WTC11 (cell line): ENCODE data around the gene STAM. TPM values are rescaled to one million over a fixed set of nuclear protein-coding genes. Genes with fewer than 3 reads are reported as not detected.

Source experiments
- ATAC-seq: fragments of 200-7000 bp; cut with Tn5 transposase; 2 replicates; pipeline ENCODE4 v1.10.0; 2021; ENCODE audit warnings: mild to moderate bottlenecking, moderate library complexity
- CTCF ChIA-PET: fragments of 300-600 bp; sonication (Branson Sonifier 250); formaldehyde crosslinking; loops from one replicate; lab custom pipeline; 2021; ENCODE audit warnings: antibody characterized with exemption; lab: Charles Lee
- POLR2A ChIA-PET: fragments of 350-600 bp; sonication (Branson Sonifier 250); formaldehyde crosslinking; loops from one replicate; lab custom pipeline; 2021; ENCODE audit warnings: antibody characterized with exemption; lab: Charles Lee
- DNase-seq: peaks from one replicate; pipeline ENCODE4 v3.0.0; 2021; ENCODE audit warnings: low spot score
- H3K27ac Mint-ChIP-seq: 2 replicates; pipeline ENCODE4 v1.8.0; 2021; ENCODE audit warnings: mixed read lengths
- H3K27me3 Mint-ChIP-seq: 2 replicates; pipeline ENCODE4 v1.8.0; 2021; ENCODE audit warnings: low read depth, mild to moderate bottlenecking, moderate library complexity, mixed read lengths
- H3K36me3 Mint-ChIP-seq: 2 replicates; pipeline ENCODE4 v1.8.0; 2021; ENCODE audit warnings: mixed read lengths
- H3K4me1 Mint-ChIP-seq: 2 replicates; pipeline ENCODE4 v1.8.0; 2022; ENCODE audit warnings: mixed read lengths
- H3K4me3 Mint-ChIP-seq: 2 replicates; pipeline ENCODE4 v1.8.0; 2021; ENCODE audit warnings: mild to moderate bottlenecking, moderate library complexity, mixed read lengths
- H3K9me3 Mint-ChIP-seq: 2 replicates; pipeline ENCODE4 v1.8.0; 2021; ENCODE audit warnings: mixed read lengths
- ATF3 ChIP-seq: sonication (generic); formaldehyde crosslinking; conservative IDR thresholded peaks from 2 replicates; pipeline ENCODE4 v1.8.1; 2022; ENCODE audit warnings: mild to moderate bottlenecking, missing genetic modification reagents
- CTCF ChIP-seq: fragments of 200-600 bp; IDR thresholded peaks from 2 replicates; pipeline ENCODE4 v1.8.0; 2022; ENCODE audit warnings: antibody characterized with exemption
- ERG ChIP-seq: fragments of 250-450 bp; sonication (Bioruptor Pico); IDR thresholded peaks from 2 replicates; pipeline ENCODE4 v1.8.0; 2021; ENCODE audit warnings: mild to moderate bottlenecking
- FOXK1 ChIP-seq: sonication (generic); formaldehyde crosslinking; IDR thresholded peaks from 2 replicates; pipeline ENCODE4 v1.8.0; 2022; ENCODE audit warnings: mild to moderate bottlenecking, moderate library complexity, missing genetic modification reagents
- GRHL2 ChIP-seq: fragments of 250-450 bp; sonication (Bioruptor Pico); IDR thresholded peaks from 2 replicates; pipeline ENCODE4 v1.8.0; 2022; ENCODE audit warnings: mild to moderate bottlenecking, moderate library complexity; ENCODE audit not compliant: insufficient replicate concordance, severe bottlenecking
- GTF2I ChIP-seq: fragments of 250-450 bp; sonication (Bioruptor Pico); conservative IDR thresholded peaks from 2 replicates; pipeline ENCODE4 v1.4.0; 2021; ENCODE audit warnings: mild to moderate bottlenecking
- HMGA2 ChIP-seq: fragments of 250-450 bp; sonication (Bioruptor Pico); IDR thresholded peaks from 2 replicates; pipeline ENCODE4 v1.4.0; 2021; ENCODE audit warnings: mild to moderate bottlenecking, moderate library complexity
- HMGXB4 ChIP-seq: sonication (generic); formaldehyde crosslinking; IDR thresholded peaks from 2 replicates; pipeline ENCODE4 v1.8.1; 2023; ENCODE audit warnings: mild to moderate bottlenecking, moderate library complexity, missing genetic modification reagents
- KAT7 ChIP-seq: sonication (generic); formaldehyde crosslinking; IDR thresholded peaks from 2 replicates; pipeline ENCODE4 v1.8.1; 2023; ENCODE audit warnings: missing genetic modification reagents, mild to moderate bottlenecking, borderline replicate concordance
- MAX ChIP-seq: sonication (generic); formaldehyde crosslinking; IDR thresholded peaks from 2 replicates; pipeline ENCODE4 v1.8.0; 2022; ENCODE audit warnings: mild to moderate bottlenecking, missing genetic modification reagents
- MYBL2 ChIP-seq: sonication (generic); formaldehyde crosslinking; IDR thresholded peaks from 2 replicates; pipeline ENCODE4 v1.8.1; 2023; ENCODE audit warnings: mild to moderate bottlenecking, moderate library complexity, missing genetic modification reagents
- NR1H2 ChIP-seq: sonication (generic); formaldehyde crosslinking; IDR thresholded peaks from 2 replicates; pipeline ENCODE4 v1.9.0; 2021; ENCODE audit warnings: mild to moderate bottlenecking, moderate library complexity, missing genetic modification reagents
- PRRX2 ChIP-seq: fragments of 250-450 bp; sonication (Bioruptor Pico); IDR thresholded peaks from 2 replicates; pipeline ENCODE4 v1.8.0; 2021; ENCODE audit warnings: mild to moderate bottlenecking
- TCF7 ChIP-seq: sonication (generic); formaldehyde crosslinking; IDR thresholded peaks from 2 replicates; pipeline ENCODE4 v1.8.0; 2022; ENCODE audit warnings: mild to moderate bottlenecking, low read depth, missing genetic modification reagents, moderate library complexity
- TEAD1 ChIP-seq: sonication (generic); formaldehyde crosslinking; IDR thresholded peaks from 2 replicates; pipeline ENCODE4 v1.8.0; 2022; ENCODE audit warnings: mild to moderate bottlenecking, missing genetic modification reagents
- TEAD4 ChIP-seq: sonication (generic); formaldehyde crosslinking; IDR thresholded peaks from 2 replicates; pipeline ENCODE4 v1.8.0; 2022; ENCODE audit warnings: mild to moderate bottlenecking, missing genetic modification reagents
- ZNF121 ChIP-seq: sonication (generic); formaldehyde crosslinking; IDR thresholded peaks from 2 replicates; pipeline ENCODE4 v1.8.0; 2023; ENCODE audit warnings: missing genetic modification reagents
- ZNF263 ChIP-seq: sonication (generic); formaldehyde crosslinking; IDR thresholded peaks from 2 replicates; pipeline ENCODE4 v1.8.1; 2022; ENCODE audit warnings: low read depth, mild to moderate bottlenecking, moderate library complexity, missing genetic modification reagents
- ZNF317 ChIP-seq: sonication (generic); formaldehyde crosslinking; IDR thresholded peaks from 2 replicates; pipeline ENCODE4 v1.8.1; 2023; ENCODE audit warnings: low read depth, mild to moderate bottlenecking, moderate library complexity, missing genetic modification reagents, borderline replicate concordance
- ZNF532 ChIP-seq: fragments of 250-450 bp; sonication (Bioruptor Pico); IDR thresholded peaks from 2 replicates; pipeline ENCODE4 v1.9.0; 2021; ENCODE audit warnings: mild to moderate bottlenecking, borderline replicate concordance
- total RNA-seq: library from RNA; stranded (reverse); gene quantifications from 3 replicates; pipeline ENCODE4 v1.2.3, GENCODE V29; 2021

STAM gene
- total RNA-seq, 1 experiment from 2014 or later = 24.2 TPM

- Mint-ChIP-seq H3K9me3 (peaks cover 18% of the 10 kb centered on the region), H3K36me3 (peaks cover 34% of the 10 kb centered on the region), H3K4me1 (peaks cover 41% of the 10 kb centered on the region), H3K27ac (peak overlapping the region; percentile 20; the same call in 1 of the 2 replicates), H3K4me3 (no peak overlapping the region), H3K27me3 (no peaks in the 10 kb centered on the region)
- DNase-seq (no peak), ATAC-seq (no peak)
- TF ChIP-seq GRHL2 (CRISPR knock-in tag) (no peak), NR1H2 (CRISPR knock-in tag) (no peak), TEAD4 (CRISPR knock-in tag) (no peak), KAT7 (CRISPR knock-in tag) (no peak), ERG (CRISPR knock-in tag) (no peak), MYBL2 (no peak), CTCF (no peak), MAX (no peak), ATF3 (CRISPR knock-in tag) (no peak), HMGA2 (CRISPR knock-in tag) (no peak), ZNF317 (CRISPR knock-in tag) (no peak), TEAD1 (CRISPR knock-in tag) (no peak), FOXK1 (no peak)
- ChIA-PET CTCF (interaction anchor here (0.6 kb wide), 1 partner anchor 25 kb away, joined by 3 read pairs; no protein-coding TSS in a partner anchor), POLR2A (interaction anchor here (0.6 kb wide), 1 partner anchor 25 kb away, joined by 4 read pairs; no protein-coding TSS in a partner anchor)
These were observed 4.5 kb downstream of the STAM start for GRCh38 chr10:17648243-17649035.

- no peak overlapping the region for H3K4me3 Mint-ChIP-seq
- no peak overlapping the region for H3K27ac Mint-ChIP-seq
- peaks cover 24% of the 10 kb centered on the region for H3K9me3 Mint-ChIP-seq
- H3K36me3 Mint-ChIP-seq = peaks cover 39% of the 10 kb centered on the region
- H3K27me3 Mint-ChIP-seq = no peaks in the 10 kb centered on the region
- peaks cover 43% of the 10 kb centered on the region for H3K4me1 Mint-ChIP-seq
- POLR2A ChIA-PET = interaction anchor here (0.6 kb wide), 1 partner anchor 24 kb away, joined by 4 read pairs; no protein-coding TSS in a partner anchor
- CTCF ChIA-PET = interaction anchor here (0.6 kb wide), 1 partner anchor 25 kb away, joined by 3 read pairs; no protein-coding TSS in a partner anchor
- ATAC-seq = no peak
- TF ChIP-seq ZNF121 (CRISPR knock-in tag) (peak; percentile 61), TCF7 (CRISPR knock-in tag) (no peak), ZNF532 (CRISPR knock-in tag) (no peak), GTF2I (CRISPR knock-in tag) (0 out of 2 replicates have a peak, but pooled peaks have one; percentile 12), HMGXB4 (no peak), ZNF263 (CRISPR knock-in tag) (no peak), PRRX2 (no peak)
- no peak for DNase-seq
These were observed 5.1 kb downstream of the STAM start for GRCh38 chr10:17649052-17649451.
